OCI-LY7 (cell line): ENCODE data around the gene SLIT3.

ENCODE experiments used
- CTCF ChIP-seq: fragments of 200-600 bp; sonication (generic); conservative IDR thresholded peaks from 2 replicates; pipeline ENCODE4 v1.5.1; 2014; ENCODE audit warnings: mild to moderate bottlenecking, antibody characterized with exemption, low read length, moderate library complexity, mixed read lengths
- EZH2phosphoT487 ChIP-seq: fragments of 200-600 bp; sonication (generic); IDR thresholded peaks from 2 replicates; pipeline ENCODE4 v1.6.1; 2018; ENCODE audit warnings: low read depth, borderline replicate concordance, mild to moderate bottlenecking, mixed run types, antibody characterized with exemption, low read length, moderate library complexity, mixed read lengths

GRCh38 chr5:169178754-169179153 lies 122.2 kb downstream of the SLIT3 start:
- no peak for TF ChIP-seq CTCF
- no peak for TF ChIP-seq EZH2phosphoT487
